Progenitor cell of endocrine pancreas (in vitro differentiated cells): ENCODE results near the gene ATF5. TPM values are rescaled to one million over a fixed set of nuclear protein-coding genes. Genes with fewer than 3 reads are reported as not detected.

ENCODE experiments used
- DNase-seq: peaks from one replicate; pipeline ENCODE4 v3.0.0; 2021; ENCODE audit warnings: low spot score; ENCODE audit not compliant: unreplicated experiment
- H3K27ac Mint-ChIP-seq: 2 replicates; pipeline ENCODE4 v1.8.0; 2021; ENCODE audit warnings: mild to moderate bottlenecking, moderate library complexity, mixed read lengths
- H3K27me3 Mint-ChIP-seq: 2 replicates; pipeline ENCODE4 v1.8.0; 2021; ENCODE audit warnings: mixed read lengths
- H3K36me3 Mint-ChIP-seq: 2 replicates; pipeline ENCODE4 v1.8.0; 2022; ENCODE audit warnings: mixed read lengths; ENCODE audit not compliant: insufficient read depth
- H3K4me1 Mint-ChIP-seq: 2 replicates; pipeline ENCODE4 v1.8.0; 2021; ENCODE audit warnings: low read depth, mixed read lengths
- H3K4me3 Mint-ChIP-seq: 2 replicates; pipeline ENCODE4 v1.8.0; 2021; ENCODE audit warnings: low read depth, mild to moderate bottlenecking, moderate library complexity, mixed read lengths
- H3K9me3 Mint-ChIP-seq: 2 replicates; pipeline ENCODE4 v1.8.0; 2021; ENCODE audit warnings: low read depth, mixed read lengths
- CTCF ChIP-seq: fragments of 200-600 bp; sonication (generic); IDR thresholded peaks from one replicate; pipeline ENCODE4 v1.5.0; 2021; ENCODE audit warnings: antibody characterized with exemption, mild to moderate bottlenecking; ENCODE audit not compliant: unreplicated experiment
- total RNA-seq: library from RNA; stranded (reverse); gene quantifications from 2 replicates; pipeline ENCODE4 v1.2.1, GENCODE V29; 2021

ATF5 gene
- total RNA-seq, 1 donor from 2014 or later, result 14.5 TPM

- TF ChIP-seq CTCF, result no peak
- Mint-ChIP-seq H3K4me1 (no peaks in the 10 kb centered on the region), H3K9me3 (no peaks in the 10 kb centered on the region), H3K27ac (no peak overlapping the region), H3K36me3 (peaks cover 5% of the 10 kb centered on the region), H3K27me3 (peaks cover 14% of the 10 kb centered on the region), H3K4me3 (no peak overlapping the region)
- DNase-seq, result no peak
Observed at GRCh38 chr19:49971991-49972411, 43.0 kb downstream of the ATF5 start.

- H3K36me3 Mint-ChIP-seq, result peaks cover 5% of the 10 kb centered on the region
- H3K9me3 Mint-ChIP-seq, result no peaks in the 10 kb centered on the region
- no peaks in the 10 kb centered on the region for H3K4me1 Mint-ChIP-seq
- no peak overlapping the region for H3K4me3 Mint-ChIP-seq
- no peak for TF ChIP-seq CTCF
- peaks cover 12% of the 10 kb centered on the region for H3K27me3 Mint-ChIP-seq
- no peak overlapping the region for H3K27ac Mint-ChIP-seq
- no peak for DNase-seq
Observed at GRCh38 chr19:49972841-49973240, 43.8 kb downstream of the ATF5 start.

GRCh38 chr19:49973987-49974386 lies 45.0 kb downstream of the ATF5 start:
- TF ChIP-seq CTCF, result no peak
- no peaks in the 10 kb centered on the region for H3K4me1 Mint-ChIP-seq
- H3K36me3 Mint-ChIP-seq, result peaks cover 5% of the 10 kb centered on the region
- no peaks in the 10 kb centered on the region for H3K9me3 Mint-ChIP-seq
- peaks cover 9% of the 10 kb centered on the region for H3K27me3 Mint-ChIP-seq
- no peak overlapping the region for H3K27ac Mint-ChIP-seq
- no peak overlapping the region for H3K4me3 Mint-ChIP-seq
- no peak for DNase-seq

GRCh38 chr19:49975051-49975450 lies 46.0 kb downstream of the ATF5 start:
- Mint-ChIP-seq H3K36me3 (peaks cover 5% of the 10 kb centered on the region), H3K9me3 (no peaks in the 10 kb centered on the region), H3K4me1 (no peaks in the 10 kb centered on the region), H3K27ac (no peak overlapping the region), H3K4me3 (no peak overlapping the region), H3K27me3 (peaks cover 5% of the 10 kb centered on the region)
- DNase-seq, result no peak
- no peak for TF ChIP-seq CTCF

- TF ChIP-seq CTCF, result no peak
- Mint-ChIP-seq H3K27me3 (peaks cover 5% of the 10 kb centered on the region), H3K27ac (no peak overlapping the region), H3K4me3 (no peak overlapping the region), H3K9me3 (no peaks in the 10 kb centered on the region), H3K36me3 (peaks cover 5% of the 10 kb centered on the region), H3K4me1 (no peaks in the 10 kb centered on the region)
- DNase-seq, result no peak
Observed at GRCh38 chr19:49976496-49976895, 47.5 kb downstream of the ATF5 start.
